Esophagus squamous epithelium (tissue), 4 donors: ENCODE data around the gene RNF115.

Experiments
- POLR2A ChIP-seq, 4 donors: fragments of 450-650 bp; IDR thresholded peaks; one replicate each; pipeline ENCODE4 v1.6.1; 2017; ENCODE audit warnings: antibody characterized with exemption in 4 of 4, mild to moderate bottlenecking in 4 of 4, moderate library complexity in 3 of 4
- TF ChIP-seq, protein P1 (sequence below), 6 experiments: fragments of 450-650 bp in 4 of 6; fragments of 200-600 bp in 2 of 6; sonication (generic) in 2 of 6; IDR thresholded peaks; one replicate each; pipeline ENCODE4 v1.5.1; 2016 to 2019; ENCODE audit warnings: antibody characterized with exemption in 6 of 6, mild to moderate bottlenecking in 4 of 6, moderate library complexity in 4 of 6

DNA sequence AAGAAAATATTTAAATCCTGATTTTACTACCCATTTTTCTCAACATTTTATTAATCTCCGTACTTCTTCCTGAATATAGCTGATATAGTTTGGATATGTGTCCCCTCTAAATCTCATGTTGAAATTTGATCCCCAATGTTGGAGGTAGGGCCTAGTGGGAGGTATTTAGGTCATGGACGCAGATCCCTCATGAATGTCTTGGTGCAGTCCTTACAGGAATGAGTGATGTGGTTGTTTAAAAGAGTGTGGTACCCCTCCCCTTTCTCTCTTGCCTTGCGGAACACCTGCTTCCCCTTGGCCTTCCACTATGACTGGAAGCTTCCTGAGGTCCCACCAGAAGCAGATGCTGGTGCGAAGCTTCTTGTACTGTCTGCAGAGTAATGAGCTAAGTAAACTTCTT is 17.5 kb downstream of the RNF115 start:
- no peak for TF ChIP-seq POLR2A (IDR thresholded peaks at IDR 0.05)
- TF ChIP-seq, protein P1, sequence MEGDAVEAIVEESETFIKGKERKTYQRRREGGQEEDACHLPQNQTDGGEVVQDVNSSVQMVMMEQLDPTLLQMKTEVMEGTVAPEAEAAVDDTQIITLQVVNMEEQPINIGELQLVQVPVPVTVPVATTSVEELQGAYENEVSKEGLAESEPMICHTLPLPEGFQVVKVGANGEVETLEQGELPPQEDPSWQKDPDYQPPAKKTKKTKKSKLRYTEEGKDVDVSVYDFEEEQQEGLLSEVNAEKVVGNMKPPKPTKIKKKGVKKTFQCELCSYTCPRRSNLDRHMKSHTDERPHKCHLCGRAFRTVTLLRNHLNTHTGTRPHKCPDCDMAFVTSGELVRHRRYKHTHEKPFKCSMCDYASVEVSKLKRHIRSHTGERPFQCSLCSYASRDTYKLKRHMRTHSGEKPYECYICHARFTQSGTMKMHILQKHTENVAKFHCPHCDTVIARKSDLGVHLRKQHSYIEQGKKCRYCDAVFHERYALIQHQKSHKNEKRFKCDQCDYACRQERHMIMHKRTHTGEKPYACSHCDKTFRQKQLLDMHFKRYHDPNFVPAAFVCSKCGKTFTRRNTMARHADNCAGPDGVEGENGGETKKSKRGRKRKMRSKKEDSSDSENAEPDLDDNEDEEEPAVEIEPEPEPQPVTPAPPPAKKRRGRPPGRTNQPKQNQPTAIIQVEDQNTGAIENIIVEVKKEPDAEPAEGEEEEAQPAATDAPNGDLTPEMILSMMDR (IDR thresholded peaks at IDR 0.05) = no peak
